ENCODE measurements around the gene UBAC2. TPM values are rescaled to one million over a fixed set of nuclear protein-coding genes. Genes with fewer than 3 reads are reported as not detected.
"Not testable (repeated sequence)": the region's sequence is repeated elsewhere in the genome, so short reads cannot be mapped to it uniquely, and the experiment has no call there.

The UBAC2 gene
- total RNA-seq, 4 donors from 2014 or later: 43.5 to 59.6 (median 52.0) TPM

- WGBS, 2 donors: 67 to 69% methylated on average over 12 of the region's 12 CpGs
- Histone ChIP-seq H3K27ac (no peak overlapping the region), H3K4me1 (peaks cover 0 to 11% (median 3%) of the 10 kb centered on the region in 4 donors), H3K27me3 (no peaks in the 10 kb centered on the region), H3K9me3 (no peaks in the 10 kb centered on the region), H3K4me3 (no peak overlapping the region), H3K36me3 (peaks cover 0 to 45% (median 0%) of the 10 kb centered on the region in 3 donors)
- TF ChIP-seq EP300 (IDR thresholded peaks at IDR 0.05) (no peak), CTCF (IDR thresholded peaks at IDR 0.05) (peak in 4 of 5 experiments; percentile 15 to 59 (median 44)), POLR2A (IDR thresholded peaks at IDR 0.05) (no peak)
- DNase-seq (ENCODE audit: low spot score in 2 of 2): peak in 1 of 2 donors; percentile 46
These were observed 186.5 kb downstream of the UBAC2 start for GRCh38 chr13:99386911-99387788.

GRCh38 chr13:99388334-99388923, 187.8 kb downstream of the UBAC2 start:
- no peak for DNase-seq (ENCODE audit: low spot score in 2 of 2)
- Histone ChIP-seq H3K9me3 (no peaks in the 10 kb centered on the region), H3K4me1 (peaks cover 0 to 5% (median 0%) of the 10 kb centered on the region in 4 donors), H3K36me3 (peaks cover 0 to 45% (median 0%) of the 10 kb centered on the region in 3 donors), H3K27me3 (no peaks in the 10 kb centered on the region), H3K27ac (no peak overlapping the region), H3K4me3 (no peak overlapping the region)
- 92 to 95% methylated on average over 14 of the region's 14 CpGs for WGBS, 2 donors
- TF ChIP-seq CTCF (IDR thresholded peaks at IDR 0.05): no peak
- TF ChIP-seq POLR2A (IDR thresholded peaks at IDR 0.05): no peak
- no peak for TF ChIP-seq EP300 (IDR thresholded peaks at IDR 0.05)

- H3K36me3 ChIP-seq: peaks cover 0 to 45% (median 0%) of the 10 kb centered on the region in 3 donors
- 72 to 87% methylated on average over 6 of the region's 6 CpGs for WGBS, 2 donors
- not testable (repeated sequence) for H3K4me3 ChIP-seq; H3K4me1 ChIP-seq; DNase-seq (ENCODE audit: low spot score in 2 of 2); H3K27me3 ChIP-seq; H3K9me3 ChIP-seq; H3K27ac ChIP-seq
These were observed 188.4 kb downstream of the UBAC2 start for GRCh38 chr13:99389094-99389493.

- Histone ChIP-seq H3K4me1 (no peaks in the 10 kb centered on the region), H3K9me3 (no peaks in the 10 kb centered on the region), H3K27me3 (no peaks in the 10 kb centered on the region), H3K36me3 (peaks cover 0 to 45% (median 0%) of the 10 kb centered on the region in 3 donors), H3K4me3 (no peak overlapping the region), H3K27ac (no peak overlapping the region)
- no peak for TF ChIP-seq CTCF (IDR thresholded peaks at IDR 0.05)
- TF ChIP-seq POLR2A (IDR thresholded peaks at IDR 0.05): no peak
- TF ChIP-seq EP300 (IDR thresholded peaks at IDR 0.05): no peak
- 90 to 96% methylated on average over 16 to 19 of the region's 19 CpGs for WGBS, 2 donors
- DNase-seq (ENCODE audit: low spot score in 2 of 2): no peak
These were observed 189.1 kb downstream of the UBAC2 start for GRCh38 chr13:99389520-99390304.

DNA sequence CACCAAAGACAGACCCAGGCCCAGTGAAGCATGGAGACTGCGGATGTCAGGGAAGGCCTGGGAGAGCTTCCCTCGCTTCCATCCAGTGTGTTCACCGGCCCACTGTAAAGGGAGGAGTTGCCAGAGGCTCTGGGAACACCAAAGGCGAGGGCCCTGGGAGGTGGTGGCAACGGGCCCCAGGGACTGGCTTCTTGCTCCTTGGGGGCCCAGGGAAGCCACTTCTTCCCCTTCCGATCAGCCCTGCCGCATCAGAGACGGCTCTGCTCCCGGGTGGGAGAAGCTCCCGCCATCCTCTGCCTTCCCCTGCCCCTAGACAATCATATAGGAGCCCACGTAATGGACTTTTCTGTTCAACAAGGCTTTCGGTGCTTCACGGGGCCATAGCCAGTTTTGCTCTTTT, 189.9 kb downstream of the UBAC2 start:
- no peak for DNase-seq (ENCODE audit: low spot score in 2 of 2)
- Histone ChIP-seq H3K27me3 (no peaks in the 10 kb centered on the region), H3K4me1 (no peaks in the 10 kb centered on the region), H3K27ac (no peak overlapping the region), H3K36me3 (peaks cover 0 to 37% (median 0%) of the 10 kb centered on the region in 3 donors), H3K9me3 (no peaks in the 10 kb centered on the region), H3K4me3 (no peak overlapping the region)
- TF ChIP-seq POLR2A (IDR thresholded peaks at IDR 0.05) (no peak), EP300 (IDR thresholded peaks at IDR 0.05) (no peak), CTCF (IDR thresholded peaks at IDR 0.05) (no peak)
- 90 to 95% methylated on average over 12 to 13 of the region's 13 CpGs for WGBS, 2 donors

Data from tibial nerve (tissue), 4 donors.